GM12878 (cell line): ENCODE results near the gene AOC3. TPM values are rescaled to one million over a fixed set of nuclear protein-coding genes. Genes with fewer than 3 reads are reported as not detected.

Experiments
- ATAC-seq: fragments of 200-7000 bp; cut with Tn5 transposase; 3 replicates; pipeline ENCODE4 v1.9.1; 2020; ENCODE audit warnings: mild to moderate bottlenecking, moderate library complexity
- BruUV-seq: library from RNA; stranded (reverse); fragments of 400-500 nt; replicated peaks from 2 replicates; lab custom pipeline; 2021; lab: Mats Ljungman, UMichigan
- CTCF ChIA-PET: fragments of 300-600 bp; sonication (Branson Sonifier 250); formaldehyde crosslinking; extraction: SDS; loops from one replicate; lab custom pipeline; 2021; ENCODE audit warnings: inconsistent platforms; lab: Yijun Ruan, JAX
- POLR2A ChIA-PET: fragments of 350-600 bp; formaldehyde crosslinking; extraction: SDS; loops from one replicate; lab custom pipeline; 2021; ENCODE audit warnings: inconsistent platforms; lab: Charles Lee
- RAD21 ChIA-PET: fragments of 300-600 bp; sonication (Branson Sonifier 250); formaldehyde crosslinking; loops from one replicate; lab custom pipeline; 2023; ENCODE audit warnings: antibody characterized with exemption; ENCODE audit not compliant: unreplicated experiment; lab: Charles Lee
- SMC1A ChIA-PET: fragments of 300-600 bp; sonication (Branson Sonifier 250); formaldehyde crosslinking; loops from one replicate; lab custom pipeline; 2023; ENCODE audit not compliant: unreplicated experiment, uncharacterized antibody; lab: Charles Lee
- DNase-seq: peaks from one replicate; pipeline ENCODE4 v3.0.0-alpha.2; 2011; ENCODE audit warnings: low read depth, low spot score
- FAIRE-seq: peaks from 3 replicates; lab custom pipeline; 2011; peaks lifted over from hg19 to GRCh38; lab: Jason Lieb, UNC
- H2AFZ ChIP-seq: 2 replicates; pipeline ENCODE4 v1.6.0; 2011; ENCODE audit warnings: low read depth, low read length, control low read depth; ENCODE audit not compliant: control insufficient read depth
- H3K27ac ChIP-seq: 2 replicates; pipeline ENCODE4 v1.5.1; 2011; ENCODE audit warnings: control low read depth; ENCODE audit not compliant: control insufficient read depth, insufficient read depth
- H3K27me3 ChIP-seq, 2 experiments: replicated peaks in 1 of 2; 2 replicates each; pipeline versions ENCODE4 v1.6.0 to v1.6.1; 2011; ENCODE audit warnings: low read length in 1 of 2; ENCODE audit not compliant: control insufficient read depth in 2 of 2, insufficient read depth in 2 of 2
- H3K36me3 ChIP-seq, 2 experiments: 2 replicates each; pipeline ENCODE4 v1.5.1; 2011; ENCODE audit warnings: low read length in 1 of 2; ENCODE audit not compliant: control insufficient read depth in 2 of 2, insufficient read depth in 2 of 2
- H3K4me1 ChIP-seq: 2 replicates; pipeline ENCODE4 v1.6.1; 2011; ENCODE audit warnings: mild to moderate bottlenecking, low read length, moderate library complexity, mixed read lengths; ENCODE audit not compliant: control insufficient read depth, insufficient read depth
- H3K4me2 ChIP-seq: 2 replicates; pipeline ENCODE4 v1.6.0; 2011; ENCODE audit warnings: control low read depth; ENCODE audit not compliant: control insufficient read depth, insufficient read depth
- H3K4me3 ChIP-seq: fragments of 200-600 bp; sonication (generic); 2 replicates; pipeline ENCODE4 v1.5.1; 2016
- H3K79me2 ChIP-seq: 2 replicates; pipeline ENCODE4 v1.6.0; 2011; ENCODE audit warnings: low read length; ENCODE audit not compliant: control insufficient read depth, insufficient read depth
- H3K9ac ChIP-seq: 2 replicates; pipeline ENCODE4 v1.8.0; 2011; ENCODE audit warnings: low read length, control low read depth, mixed read lengths; ENCODE audit not compliant: control insufficient read depth, insufficient read depth
- H3K9me3 ChIP-seq: replicated peaks from 3 replicates; pipeline ENCODE4 v1.5.1; 2011; ENCODE audit warnings: mild to moderate bottlenecking, low read length; ENCODE audit not compliant: control insufficient read depth, insufficient read depth
- H4K20me1 ChIP-seq: 2 replicates; pipeline ENCODE4 v1.6.0; 2011; ENCODE audit not compliant: control insufficient read depth, insufficient read depth
- EGR1 ChIP-seq, 2 experiments: IDR thresholded peaks; 1 replicate in 1 of 2; 2 replicates in 1 of 2; pipeline ENCODE4 v1.6.1; 2011 to 2012; ENCODE audit warnings: low read depth in 2 of 2, low read length in 2 of 2, borderline replicate concordance in 1 of 2, mild to moderate bottlenecking in 1 of 2, moderate library complexity in 1 of 2
- FOXK2 ChIP-seq: fragments of 450-650 bp; IDR thresholded peaks from 2 replicates; pipeline ENCODE4 v1.6.1; 2017; ENCODE audit warnings: mild to moderate bottlenecking, moderate library complexity
- MEF2B ChIP-seq: fragments of 450-650 bp; IDR thresholded peaks from 2 replicates; pipeline ENCODE4 v1.6.1; 2018; ENCODE audit warnings: mild to moderate bottlenecking, moderate library complexity; ENCODE audit not compliant: partially characterized antibody, poor library complexity, severe bottlenecking
- MXI1 ChIP-seq: fragments of 150-350 bp; IDR thresholded peaks from 2 replicates; pipeline ENCODE4 v1.6.1; 2011; ENCODE audit warnings: low read depth, mild to moderate bottlenecking, inconsistent platforms, low read length, improper control_type of control experiment
- NFYA ChIP-seq: IDR thresholded peaks from 2 replicates; pipeline ENCODE4 v1.6.1; 2011; ENCODE audit warnings: low read depth, mild to moderate bottlenecking, low read length, improper control_type of control experiment, borderline replicate concordance
- SIX5 ChIP-seq: IDR thresholded peaks from 2 replicates; pipeline ENCODE4 v1.6.1; 2011; ENCODE audit warnings: mild to moderate bottlenecking, low read depth, low read length, moderate library complexity; ENCODE audit not compliant: severe bottlenecking
- SMAD1 ChIP-seq: fragments of 450-650 bp; IDR thresholded peaks from 2 replicates; pipeline ENCODE4 v1.6.1; 2018; ENCODE audit warnings: mild to moderate bottlenecking, low read depth; ENCODE audit not compliant: partially characterized antibody
- SPI1 ChIP-seq: IDR thresholded peaks from 2 replicates; pipeline ENCODE4 v1.6.1; 2011; ENCODE audit warnings: low read depth, mild to moderate bottlenecking, low read length, moderate library complexity, borderline replicate concordance; ENCODE audit not compliant: insufficient read depth
- ZNF207 ChIP-seq: fragments of 450-650 bp; IDR thresholded peaks from 2 replicates; pipeline ENCODE4 v1.6.1; 2014; ENCODE audit warnings: antibody characterized with exemption, mild to moderate bottlenecking, borderline replicate concordance
- WGBS: methylation state at CpG from one replicate; pipeline ENCODE4 v1.1.6; 2016; ENCODE audit warnings: low lambda C conversion rate; ENCODE audit not compliant: insufficient replicate concordance, insufficient coverage; ENCODE audit errors: missing lambda C conversion rate; 5-methylcytosine and 5-hydroxymethylcytosine counted together
- in situ Hi-C: fragments of 300-500 bp; cut with MboI; formaldehyde crosslinking; loops from 9 replicates; pipeline ENCODE4 v1.14.3; 2018; ENCODE audit warnings: mixed read lengths
- intact Hi-C: fragments of 100-400 bp; cut with micrococcal nuclease; formaldehyde crosslinking; loops from one replicate; pipeline ENCODE4 v1.14.2; 2022; ENCODE audit not compliant: unreplicated experiment
- polyA plus RNA-seq, 11 experiments: library from polyadenylated mRNA; depleted of rRNA in 4 of 11; unstranded in 6 of 11; stranded (reverse) in 5 of 11; fragments of >200 nt; fragmentation: Nextera tagmentation in 4 of 11; fragmentation: Illumina TruSeq in 1 of 11; extraction: Ambion mirVana in 4 of 11; extraction: Trizol in 1 of 11; gene quantifications; 1 replicate in 1 of 11; 2 replicates in 10 of 11; pipeline versions ENCODE4 v1.2.1 to v1.2.3, GENCODE V29; 2011 to 2016; ENCODE audit warnings: inconsistent platforms in 2 of 11, missing spikeins in 2 of 11, low read depth in 1 of 11
- total RNA-seq, 4 experiments: library from RNA; depleted of rRNA in 3 of 4; stranded (reverse); fragments of >200 nt in 3 of 4; fragmentation: Illumina TruSeq in 1 of 4; extraction: Trizol in 1 of 4; gene quantifications; 2 replicates each; pipeline versions ENCODE4 v1.2.1 to v1.2.3, GENCODE V29; 2013 to 2021
- TF ChIP-seq, protein P1 (sequence below): IDR thresholded peaks from 2 replicates; pipeline ENCODE4 v1.6.1; 2011; ENCODE audit warnings: borderline replicate concordance, low read depth, mild to moderate bottlenecking, moderate library complexity, low read length; ENCODE audit not compliant: insufficient read depth, poor library complexity, severe bottlenecking
- TF ChIP-seq, protein P2 (sequence below): IDR thresholded peaks from 2 replicates; pipeline ENCODE4 v1.6.1; 2011; ENCODE audit warnings: low read depth, mild to moderate bottlenecking, low read length, moderate library complexity, borderline replicate concordance; ENCODE audit errors: extremely low read depth
- TF ChIP-seq, protein P3 (sequence below): IDR thresholded peaks from 2 replicates; pipeline ENCODE4 v1.6.1; 2012; ENCODE audit warnings: low read length, inconsistent platforms

The AOC3 gene
- total and polyA plus RNA-seq, 10 of the 15 experiments (the other 5 are each of a cell fraction or from before 2014, with no cell fraction given): 0.02 to 0.91 (median 0.34) TPM; not detected in 2

DNA sequence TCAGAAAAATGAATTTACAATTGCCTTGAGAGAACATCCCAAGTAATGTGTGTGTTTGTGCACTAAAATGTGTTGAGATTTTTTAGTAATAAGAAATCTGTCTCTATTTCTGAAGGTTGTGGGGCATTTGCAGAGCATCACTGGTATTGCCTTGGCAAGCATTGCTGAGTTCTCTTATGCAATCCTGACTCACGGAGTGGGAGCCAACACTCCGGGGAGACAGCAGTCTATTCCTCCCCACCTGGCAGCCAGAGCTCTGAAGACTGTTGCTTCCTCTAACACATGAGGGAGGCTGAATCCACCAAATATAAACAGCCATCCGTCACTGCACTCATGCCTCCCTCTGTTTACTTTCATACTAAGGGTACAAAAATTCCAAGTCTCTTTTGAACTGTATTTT lies 41.7 kb upstream of the AOC3 start:
- Histone ChIP-seq H3K9ac (no peak overlapping the region), H3K79me2 (no peaks in the 10 kb centered on the region), H3K4me1 (no peaks in the 10 kb centered on the region), H2AFZ (no peak overlapping the region), H3K36me3 (peaks cover 0 to 16% of the 10 kb centered on the region in 2 experiments; a peak in 3 of 4 replicates), H3K27ac (no peak overlapping the region), H3K4me2 (no peak overlapping the region), H4K20me1 (no peaks in the 10 kb centered on the region), H3K27me3 (no peaks in the 10 kb centered on the region), H3K9me3 (no peaks in the 10 kb centered on the region), H3K4me3 (no peak overlapping the region)
- BruUV-seq: no TSS peak
- ChIA-PET SMC1A (no interaction called here), RAD21 (no interaction called here), POLR2A (no interaction called here), CTCF (interaction anchor here (2.3 to 2.4 kb wide), 2 partner anchors 11 to 15 kb away, joined by 9 to 17 read pairs; partner anchors contain the start of gene BECN1)
- DNase-seq (no peak), FAIRE-seq (no peak), ATAC-seq (no peak)
- 97% methylated on average over 3 of the region's 3 CpGs for WGBS
- intact Hi-C loops: no loop called here
- no peak for TF ChIP-seq FOXK2
- TF ChIP-seq, protein P1, sequence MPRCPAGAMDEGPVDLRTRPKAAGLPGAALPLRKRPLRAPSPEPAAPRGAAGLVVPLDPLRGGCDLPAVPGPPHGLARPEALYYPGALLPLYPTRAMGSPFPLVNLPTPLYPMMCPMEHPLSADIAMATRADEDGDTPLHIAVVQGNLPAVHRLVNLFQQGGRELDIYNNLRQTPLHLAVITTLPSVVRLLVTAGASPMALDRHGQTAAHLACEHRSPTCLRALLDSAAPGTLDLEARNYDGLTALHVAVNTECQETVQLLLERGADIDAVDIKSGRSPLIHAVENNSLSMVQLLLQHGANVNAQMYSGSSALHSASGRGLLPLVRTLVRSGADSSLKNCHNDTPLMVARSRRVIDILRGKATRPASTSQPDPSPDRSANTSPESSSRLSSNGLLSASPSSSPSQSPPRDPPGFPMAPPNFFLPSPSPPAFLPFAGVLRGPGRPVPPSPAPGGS: no peak
- TF ChIP-seq, protein P2, sequence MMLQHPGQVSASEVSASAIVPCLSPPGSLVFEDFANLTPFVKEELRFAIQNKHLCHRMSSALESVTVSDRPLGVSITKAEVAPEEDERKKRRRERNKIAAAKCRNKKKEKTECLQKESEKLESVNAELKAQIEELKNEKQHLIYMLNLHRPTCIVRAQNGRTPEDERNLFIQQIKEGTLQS: no peak
- no peak for TF ChIP-seq NFYA
- TF ChIP-seq, protein P3, sequence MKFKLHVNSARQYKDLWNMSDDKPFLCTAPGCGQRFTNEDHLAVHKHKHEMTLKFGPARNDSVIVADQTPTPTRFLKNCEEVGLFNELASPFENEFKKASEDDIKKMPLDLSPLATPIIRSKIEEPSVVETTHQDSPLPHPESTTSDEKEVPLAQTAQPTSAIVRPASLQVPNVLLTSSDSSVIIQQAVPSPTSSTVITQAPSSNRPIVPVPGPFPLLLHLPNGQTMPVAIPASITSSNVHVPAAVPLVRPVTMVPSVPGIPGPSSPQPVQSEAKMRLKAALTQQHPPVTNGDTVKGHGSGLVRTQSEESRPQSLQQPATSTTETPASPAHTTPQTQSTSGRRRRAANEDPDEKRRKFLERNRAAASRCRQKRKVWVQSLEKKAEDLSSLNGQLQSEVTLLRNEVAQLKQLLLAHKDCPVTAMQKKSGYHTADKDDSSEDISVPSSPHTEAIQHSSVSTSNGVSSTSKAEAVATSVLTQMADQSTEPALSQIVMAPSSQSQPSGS: no peak
- TF ChIP-seq SPI1: no peak
- TF ChIP-seq SMAD1: no peak
- TF ChIP-seq EGR1 (IDR thresholded peaks at IDR 0.05; ENCODE audit: borderline replicate concordance in 1 of 2, low read depth in 2 of 2, low read length in 2 of 2): no peak
- TF ChIP-seq ZNF207: no peak
- TF ChIP-seq MEF2B: no peak
- no peak for TF ChIP-seq MXI1
- no peak for TF ChIP-seq SIX5
- in situ Hi-C loops: no loop called here
